HG03378 (cell line): Measurements from ENCODE around the gene PRR7.
"Not testable (repeated sequence)": the region's sequence is repeated elsewhere in the genome, so short reads cannot be mapped to it uniquely, and the experiment has no call there.

Experiments
- ATAC-seq: cut with Tn5 transposase; IDR thresholded peaks from one replicate; pipeline ENCODE4 v1.9.1; 2021; ENCODE audit warnings: mild to moderate bottlenecking, moderate library complexity; ENCODE audit not compliant: unreplicated experiment

The PRR7 gene

DNA sequence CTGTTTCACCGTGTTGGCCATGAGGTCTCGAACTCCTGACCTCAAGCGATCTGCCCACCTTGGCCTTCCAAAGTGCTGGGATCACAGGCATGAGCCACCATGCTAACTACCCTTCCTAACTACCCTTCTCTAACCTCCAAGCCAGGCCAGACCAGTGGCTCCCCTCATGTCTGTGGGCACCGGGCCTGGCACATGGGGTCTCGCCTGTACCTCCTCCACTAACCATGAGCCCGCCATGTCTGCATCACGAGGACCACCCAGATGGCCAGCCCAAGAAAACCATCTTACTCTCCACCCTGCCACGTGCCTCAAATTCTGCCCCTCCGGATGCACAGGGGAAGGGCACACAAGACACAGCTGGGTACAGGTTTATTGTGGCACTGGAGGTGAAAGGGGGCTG, 36.4 kb downstream of the PRR7 start:
- ATAC-seq, result no peak

DNA sequence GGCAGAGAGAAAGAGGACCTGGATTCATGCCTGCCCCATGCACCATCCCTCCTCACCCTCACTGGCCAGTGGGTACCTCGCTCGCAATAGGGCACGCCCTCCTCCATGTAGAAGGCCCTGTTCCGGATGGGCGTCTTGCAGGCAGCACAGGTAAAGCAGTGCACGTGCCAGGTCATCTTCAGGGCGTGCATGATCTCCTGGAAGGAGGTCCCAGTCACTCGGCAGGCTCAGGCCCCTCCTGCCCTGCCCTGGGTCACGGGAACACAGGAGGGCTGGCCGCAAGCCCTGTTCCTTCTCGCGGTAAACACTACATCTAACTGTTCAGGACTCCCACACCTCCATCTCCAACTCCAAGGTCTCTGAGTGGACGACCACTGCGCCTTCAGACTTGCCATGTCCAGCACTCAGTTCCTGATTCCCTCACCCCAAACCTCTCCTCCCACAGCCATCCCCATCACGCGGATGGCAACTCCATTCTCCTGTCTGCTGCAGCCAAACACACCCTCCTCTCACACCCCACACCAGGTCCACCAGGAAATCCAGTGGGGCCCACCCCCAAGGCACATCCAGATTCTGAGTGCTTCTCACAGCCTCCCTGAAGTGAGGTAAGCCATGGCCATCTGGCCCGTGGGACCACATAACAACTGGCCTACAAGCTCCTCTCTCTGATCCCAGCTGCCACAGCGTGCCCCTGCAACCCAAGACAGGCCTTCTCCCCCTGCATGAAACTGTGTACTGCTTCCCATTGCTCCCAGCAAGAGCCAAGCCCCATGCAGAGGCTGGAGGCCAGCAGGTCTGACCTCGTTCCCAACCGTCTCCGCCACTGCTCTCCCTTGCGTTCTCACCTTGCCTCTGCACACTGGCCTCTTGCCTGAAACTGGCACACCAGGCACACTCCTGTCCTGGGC, 37.6 kb downstream of the PRR7 start:
- ATAC-seq, result no peak

DNA sequence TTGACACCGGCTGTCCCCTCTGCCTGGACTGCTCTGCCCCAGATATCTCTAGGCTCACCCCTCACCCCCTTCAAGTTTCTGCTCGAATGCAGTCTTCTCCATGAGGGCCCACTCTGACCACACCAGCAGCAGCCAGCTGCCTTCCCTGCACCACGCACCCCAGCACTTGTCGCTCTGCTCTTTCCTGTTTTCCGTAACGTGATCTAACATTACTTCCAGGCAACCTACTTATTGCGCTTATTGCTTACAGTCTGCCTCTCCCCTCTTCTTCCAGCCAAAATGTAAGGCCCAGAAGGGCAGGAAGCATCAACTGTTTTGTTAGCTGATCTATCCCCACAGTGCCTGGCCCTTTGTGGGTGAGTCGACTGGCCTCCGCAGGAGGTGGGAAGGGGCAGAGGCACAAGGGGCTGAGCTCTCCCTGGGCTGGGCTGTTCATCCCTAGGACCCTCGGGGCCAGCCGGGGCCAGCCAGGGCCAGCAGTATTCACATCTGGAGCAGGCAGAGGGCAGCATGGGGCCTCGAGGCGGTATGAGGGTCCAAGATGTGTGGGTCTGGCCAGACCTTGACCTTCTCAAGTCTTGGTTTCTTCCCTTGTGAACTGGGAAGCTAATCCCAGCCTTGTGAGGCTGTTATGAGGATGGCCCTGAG, 38.4 kb downstream of the PRR7 start:
- ATAC-seq, result no peak

GRCh38 chr5:177485753-177486152, 39.1 kb downstream of the PRR7 start:
- ATAC-seq, result not testable (repeated sequence)

DNA sequence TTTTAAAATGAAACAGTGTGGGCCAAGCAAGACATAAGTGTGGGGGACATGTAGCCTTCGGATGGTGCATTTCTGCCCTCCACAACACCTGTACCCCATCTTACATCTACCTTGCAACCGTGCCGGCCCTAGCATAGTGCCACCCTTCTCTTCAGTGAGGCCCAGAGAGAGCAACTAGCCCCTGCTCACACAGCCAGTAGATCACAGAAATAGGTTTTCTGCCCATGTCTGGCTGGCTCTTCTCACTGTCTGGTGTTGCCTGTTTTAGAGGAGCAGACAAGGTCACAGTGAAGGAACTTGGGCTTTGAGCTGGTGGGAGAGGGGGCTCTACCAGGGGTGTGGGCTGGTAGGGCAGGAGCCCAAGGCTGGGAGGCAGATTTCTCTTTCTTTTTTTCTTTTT, 39.6 kb downstream of the PRR7 start:
- no peak for ATAC-seq

GRCh38 chr5:177487144-177487543, 40.5 kb downstream of the PRR7 start:
- no peak for ATAC-seq

- ATAC-seq, result no peak
These were observed 41.4 kb downstream of the PRR7 start for GRCh38 chr5:177487975-177488374.

DNA sequence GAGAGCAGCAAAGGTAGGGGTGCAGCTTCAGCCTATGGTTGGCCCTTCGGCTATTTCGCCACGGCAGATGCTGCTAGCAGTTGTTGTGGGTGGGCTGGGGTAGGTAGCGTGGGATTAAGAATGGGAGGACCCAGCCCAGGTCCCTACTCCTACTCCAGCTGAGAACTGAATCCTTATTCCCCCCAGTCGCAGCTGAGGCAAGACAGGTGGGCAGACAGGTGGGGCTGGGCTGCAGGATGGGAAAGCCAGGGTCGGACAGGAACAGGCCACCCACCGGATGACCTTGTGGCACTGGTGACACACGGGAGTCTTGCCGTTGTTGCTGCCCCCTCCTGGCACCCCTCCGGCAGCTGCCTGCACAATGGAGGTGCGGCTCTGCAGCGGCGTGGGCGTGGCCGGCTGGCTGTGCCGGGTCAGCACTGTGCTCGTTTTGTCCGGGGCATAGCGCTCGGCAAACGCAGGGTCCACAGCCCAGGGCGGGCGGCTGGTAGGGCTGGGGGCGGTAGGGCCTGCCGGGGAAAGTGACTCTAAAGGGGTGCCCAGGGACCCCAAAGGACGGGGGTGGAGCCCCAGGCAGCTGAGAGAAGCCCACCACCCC, 42.6 kb downstream of the PRR7 start:
- ATAC-seq, result no peak

GRCh38 chr5:177490311-177490991, 43.8 kb downstream of the PRR7 start:
- ATAC-seq, result no peak

- no peak for ATAC-seq
These were observed 44.4 kb downstream of the PRR7 start for GRCh38 chr5:177490992-177491391.

DNA sequence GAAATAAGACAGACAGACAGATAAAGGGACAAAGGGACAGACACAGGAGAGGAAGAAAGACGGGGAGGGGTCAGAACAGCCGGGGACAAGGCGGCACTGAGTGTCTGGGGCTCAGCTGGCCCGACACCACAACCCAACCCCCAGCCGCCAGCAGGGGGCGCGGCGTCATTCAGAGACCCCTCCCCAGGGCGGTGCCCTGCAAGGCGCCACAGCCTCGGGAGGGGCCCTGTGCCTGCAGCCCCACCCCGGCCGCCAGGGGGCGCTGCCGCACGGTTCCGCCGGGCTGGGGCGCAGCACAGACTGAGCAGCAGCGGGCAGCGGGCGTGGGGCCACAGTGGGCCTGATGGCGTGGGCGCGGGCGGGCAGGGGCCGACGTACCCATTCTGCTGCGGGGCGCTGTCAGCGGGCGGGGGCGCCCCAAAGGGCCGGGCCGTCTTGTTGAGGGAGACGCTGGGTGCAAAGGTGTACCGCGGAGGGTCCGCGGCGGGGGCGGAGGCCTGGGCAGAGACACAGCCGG, 44.9 kb downstream of the PRR7 start:
- no peak for ATAC-seq

DNA sequence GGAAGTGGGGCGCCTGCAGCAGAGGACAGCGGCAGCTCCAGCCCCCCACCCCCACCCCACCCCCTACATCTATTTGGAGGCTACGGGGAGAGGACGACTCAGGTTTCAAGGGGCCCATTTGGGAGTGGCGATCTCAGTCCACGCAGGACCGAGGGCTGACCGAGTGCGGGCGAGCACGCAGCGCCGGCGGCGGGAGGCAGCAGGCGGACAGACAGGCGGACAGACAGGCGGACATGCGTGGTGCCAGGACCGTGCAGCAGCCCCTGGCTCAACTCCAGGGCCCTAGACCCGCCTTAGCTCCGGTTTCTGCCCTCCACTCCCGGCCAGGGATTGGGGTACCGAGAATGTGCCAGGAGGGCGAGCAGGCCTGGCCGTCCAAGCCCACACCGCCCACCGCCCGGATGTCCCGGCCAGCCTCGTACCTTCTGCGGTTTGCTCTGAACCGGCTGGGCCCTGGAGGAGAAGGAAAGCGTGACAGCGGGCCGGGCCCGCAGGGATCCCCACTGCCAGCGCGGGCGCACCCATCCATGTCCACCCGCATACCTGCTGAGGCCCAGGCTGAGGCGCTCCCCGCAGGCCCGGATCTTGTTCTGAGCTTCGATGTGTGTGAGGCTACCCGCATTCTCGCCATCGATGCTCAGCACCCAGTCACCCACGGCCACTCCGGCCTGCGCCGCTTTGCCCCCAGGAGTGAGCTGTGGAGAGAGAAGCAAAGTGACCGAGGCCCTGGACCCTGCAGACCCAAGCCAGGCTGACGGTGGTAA, 45.6 kb downstream of the PRR7 start:
- no peak for ATAC-seq

GRCh38 chr5:177492841-177493240, 46.2 kb downstream of the PRR7 start:
- ATAC-seq, result no peak

DNA sequence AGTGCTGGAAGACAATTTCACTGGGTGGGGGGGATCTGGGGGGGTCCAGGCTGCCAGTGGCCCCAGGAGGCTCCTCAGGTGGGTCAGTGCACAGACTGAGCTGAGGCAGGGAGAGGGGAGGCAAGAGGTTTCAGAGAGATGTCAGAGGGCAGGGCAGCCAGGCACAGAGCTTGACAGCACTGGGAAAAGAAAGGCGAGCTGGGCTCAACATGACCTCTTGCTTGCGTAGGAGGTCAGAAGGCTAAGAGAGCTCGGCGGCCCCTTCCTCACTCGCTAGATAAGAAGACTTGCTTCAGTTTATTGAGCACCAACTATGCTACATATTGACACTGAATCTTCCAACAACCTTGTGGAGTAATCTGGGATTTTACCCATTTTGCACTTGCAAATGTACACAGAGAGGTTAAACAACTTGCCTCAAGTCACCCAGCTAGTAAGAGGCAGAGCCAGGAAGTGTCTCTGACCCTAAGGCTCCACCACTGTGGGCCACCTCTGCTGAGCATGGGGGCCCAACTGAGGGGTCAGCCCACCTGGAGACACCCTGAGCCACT, 47.3 kb downstream of the PRR7 start:
- no peak for ATAC-seq

DNA sequence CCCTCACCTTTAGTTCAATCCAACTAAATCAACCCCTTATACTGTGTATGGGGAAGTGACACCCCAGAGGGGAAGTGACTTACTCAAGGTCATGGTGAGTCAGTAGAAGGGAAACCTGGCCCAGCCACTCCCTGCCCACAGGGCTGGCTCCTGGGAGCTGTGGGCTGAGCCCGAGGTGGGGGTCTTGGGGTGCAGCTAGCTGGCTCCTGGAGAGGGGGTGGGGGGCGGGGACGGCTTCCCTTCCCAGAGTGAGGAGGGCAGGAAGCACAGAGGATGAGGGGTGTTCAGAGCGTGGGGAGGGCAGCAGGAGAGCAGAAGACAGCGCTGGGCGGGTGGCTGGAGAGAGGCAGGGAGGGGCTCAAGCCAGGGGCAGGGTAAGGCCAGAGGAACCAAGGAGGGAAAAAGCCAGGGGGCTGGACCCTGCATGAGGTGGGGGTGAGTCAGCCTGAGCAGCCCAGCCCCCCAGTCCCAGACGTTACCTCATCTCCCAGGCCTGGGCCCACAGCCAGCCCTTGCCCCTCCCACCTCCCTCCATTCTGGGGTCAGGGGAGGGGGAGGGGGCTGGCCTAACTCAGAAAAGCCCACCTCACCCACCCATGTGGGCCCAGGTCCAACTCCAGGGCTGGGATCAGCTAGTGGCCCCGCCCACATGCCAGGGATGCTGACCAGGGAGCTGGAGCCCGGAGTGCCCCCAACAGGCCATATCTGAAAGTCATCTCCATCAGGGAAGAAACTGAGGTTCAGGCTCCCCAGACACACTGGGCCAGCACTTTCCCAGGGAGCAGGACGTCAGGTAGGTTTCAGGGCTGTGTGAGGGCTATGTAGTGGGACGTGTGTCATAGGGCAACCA, 48.0 kb downstream of the PRR7 start:
- ATAC-seq, result no peak

DNA sequence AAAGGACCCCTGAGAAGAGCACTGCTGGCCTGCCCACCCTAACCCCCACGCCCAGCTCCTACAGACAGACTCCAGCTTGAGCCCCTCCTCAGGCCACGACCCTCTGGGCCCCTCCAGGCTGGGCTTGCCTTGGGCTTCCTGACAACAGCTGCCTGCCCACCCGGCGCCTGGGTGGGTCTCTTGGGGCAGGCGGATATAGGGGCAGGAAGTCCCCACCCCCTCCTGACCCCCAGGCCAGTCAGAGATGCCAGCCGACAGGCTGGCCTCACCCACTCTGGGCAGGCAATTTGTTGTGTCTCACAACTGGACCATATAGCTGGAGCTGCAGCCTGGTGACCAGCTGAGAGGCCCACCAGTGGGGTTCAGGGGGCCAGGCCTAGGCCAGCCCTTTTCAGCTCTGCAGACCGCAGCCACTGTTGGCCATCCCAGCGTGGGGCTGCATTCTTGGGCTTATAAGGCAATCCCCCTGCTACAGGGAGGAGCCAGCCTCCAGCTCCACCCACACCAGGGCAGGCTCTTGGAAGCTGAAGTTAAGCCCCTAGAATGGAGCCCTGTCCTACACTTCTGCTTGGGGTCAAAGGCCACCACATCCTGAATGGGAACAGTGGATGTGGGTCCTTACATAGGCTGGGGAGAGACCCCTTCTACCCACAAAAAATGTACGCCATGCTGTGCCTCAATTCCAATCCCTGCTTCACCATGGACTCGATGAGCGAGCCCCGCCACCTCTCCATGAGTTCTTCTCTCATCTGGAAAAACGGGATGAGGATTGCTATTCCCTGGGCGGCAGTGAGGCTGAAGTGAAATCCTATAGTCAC, 48.8 kb downstream of the PRR7 start:
- ATAC-seq, result no peak

DNA sequence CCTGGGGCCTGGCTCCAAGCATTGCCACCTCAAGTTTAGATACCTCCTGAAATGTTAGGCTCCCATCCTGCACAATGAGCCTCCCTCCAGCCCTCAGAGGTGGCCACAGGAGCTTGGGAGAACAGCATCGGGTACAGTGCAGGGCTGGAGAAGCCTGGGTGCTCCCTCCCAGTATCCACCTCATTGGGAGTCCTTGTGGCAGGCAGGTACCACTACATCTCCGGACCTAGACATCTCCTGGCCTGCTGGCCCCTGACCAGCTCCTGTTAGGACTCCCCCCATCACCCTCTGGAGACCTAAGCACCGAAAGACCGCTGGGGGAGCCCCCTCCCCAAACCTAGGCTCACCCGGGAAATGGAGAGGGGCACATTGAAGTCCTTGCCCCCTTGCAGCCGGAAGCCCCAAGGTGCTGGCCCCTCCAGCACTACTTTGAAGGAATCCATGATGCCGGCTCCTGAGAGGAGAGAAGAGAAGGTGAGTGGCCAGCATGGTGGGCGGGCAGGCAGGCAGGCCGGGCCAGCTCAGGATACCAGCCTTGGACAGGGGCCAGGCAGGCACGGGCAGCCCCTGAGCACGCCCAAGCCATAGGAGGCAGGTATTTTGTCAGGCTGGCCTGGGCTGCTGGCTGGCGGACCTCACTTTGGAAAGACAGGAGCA, 49.6 kb downstream of the PRR7 start:
- no peak for ATAC-seq

DNA sequence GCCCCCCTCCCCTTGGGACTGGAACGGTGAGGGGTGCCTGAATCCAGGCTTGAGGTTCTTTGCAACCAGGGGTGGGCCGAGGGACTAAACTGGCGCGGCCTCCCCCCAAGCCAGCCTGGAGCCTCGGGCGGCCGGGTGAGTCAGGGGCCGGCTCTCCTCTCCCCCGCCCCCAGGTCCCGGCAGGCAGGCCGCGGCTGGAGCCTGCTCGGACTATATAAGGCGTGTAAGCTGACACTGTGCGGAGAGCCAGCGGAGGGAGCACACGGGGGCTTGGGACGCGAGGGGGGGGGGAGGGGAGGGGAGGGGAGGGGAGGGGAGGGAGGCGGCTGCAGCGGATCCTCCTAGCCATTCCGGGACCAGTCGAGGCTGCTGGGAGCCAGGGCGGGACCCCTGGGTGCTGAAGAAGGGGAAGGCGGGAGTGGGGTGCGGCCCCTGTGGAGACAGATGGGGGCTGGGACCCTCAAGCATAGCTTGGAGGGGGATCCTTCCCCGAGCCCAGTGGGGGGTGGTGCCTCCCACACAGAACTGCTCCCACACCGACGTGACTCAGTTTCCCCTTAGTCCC, 50.2 kb downstream of the PRR7 start:
- ATAC-seq, result no peak
